IPS-15b (cell line): ENCODE measurements around the gene TCF20.

ENCODE experiments used
- H3K27me3 ChIP-seq: one replicate; pipeline ENCODE4 v1.6.1; 2013; ENCODE audit warnings: low read length; ENCODE audit not compliant: control insufficient read depth, insufficient read depth
- H3K36me3 ChIP-seq: one replicate; pipeline ENCODE4 v1.6.1; 2013; ENCODE audit warnings: low read length; ENCODE audit not compliant: control insufficient read depth, insufficient read depth
- H3K4me1 ChIP-seq: one replicate; pipeline ENCODE4 v1.6.1; 2013; ENCODE audit warnings: mild to moderate bottlenecking, low read length; ENCODE audit not compliant: control insufficient read depth, insufficient read depth
- H3K4me3 ChIP-seq: one replicate; pipeline ENCODE4 v1.5.1; 2013; ENCODE audit warnings: low read depth, low read length
- H3K9ac ChIP-seq: one replicate; pipeline ENCODE4 v1.6.1; 2013; ENCODE audit warnings: low read depth, mild to moderate bottlenecking, low read length
- H3K9me3 ChIP-seq: one replicate; pipeline ENCODE4 v1.6.1; 2013; ENCODE audit warnings: mild to moderate bottlenecking, low read length; ENCODE audit not compliant: control insufficient read depth, insufficient read depth

The TCF20 gene

DNA sequence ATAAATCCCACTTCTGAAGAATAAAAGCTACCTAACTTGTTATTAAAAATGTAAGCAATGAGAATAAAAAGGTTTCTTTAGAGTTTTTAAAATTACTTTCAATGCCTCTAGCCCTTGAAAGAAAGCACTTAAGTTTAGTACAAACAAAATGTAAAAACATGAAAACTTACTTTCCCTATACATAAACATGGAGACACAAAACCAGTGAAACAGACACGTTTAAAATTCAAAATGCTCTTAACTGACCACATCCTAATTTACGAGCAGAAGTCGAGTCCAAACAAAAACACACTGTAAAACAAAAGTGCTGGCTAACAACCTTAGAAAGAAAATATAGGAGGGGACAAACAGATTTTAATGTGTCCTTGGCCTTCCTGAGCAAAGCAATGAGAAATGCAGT lies 36.6 kb downstream of the TCF20 start:
- H3K9ac ChIP-seq: no peak overlapping the region
- no peaks in the 10 kb centered on the region for H3K27me3 ChIP-seq
- no peaks in the 10 kb centered on the region for H3K9me3 ChIP-seq

GRCh38 chr22:42231929-42232328 lies 38.5 kb downstream of the TCF20 start:
- H3K27me3 ChIP-seq: no peaks in the 10 kb centered on the region

More for the DNA sequence above, 36.6 kb downstream of the TCF20 start:
- H3K36me3 ChIP-seq: no peaks in the 10 kb centered on the region
- H3K4me1 ChIP-seq: peaks cover 5% of the 10 kb centered on the region
- no peak overlapping the region for H3K4me3 ChIP-seq

DNA sequence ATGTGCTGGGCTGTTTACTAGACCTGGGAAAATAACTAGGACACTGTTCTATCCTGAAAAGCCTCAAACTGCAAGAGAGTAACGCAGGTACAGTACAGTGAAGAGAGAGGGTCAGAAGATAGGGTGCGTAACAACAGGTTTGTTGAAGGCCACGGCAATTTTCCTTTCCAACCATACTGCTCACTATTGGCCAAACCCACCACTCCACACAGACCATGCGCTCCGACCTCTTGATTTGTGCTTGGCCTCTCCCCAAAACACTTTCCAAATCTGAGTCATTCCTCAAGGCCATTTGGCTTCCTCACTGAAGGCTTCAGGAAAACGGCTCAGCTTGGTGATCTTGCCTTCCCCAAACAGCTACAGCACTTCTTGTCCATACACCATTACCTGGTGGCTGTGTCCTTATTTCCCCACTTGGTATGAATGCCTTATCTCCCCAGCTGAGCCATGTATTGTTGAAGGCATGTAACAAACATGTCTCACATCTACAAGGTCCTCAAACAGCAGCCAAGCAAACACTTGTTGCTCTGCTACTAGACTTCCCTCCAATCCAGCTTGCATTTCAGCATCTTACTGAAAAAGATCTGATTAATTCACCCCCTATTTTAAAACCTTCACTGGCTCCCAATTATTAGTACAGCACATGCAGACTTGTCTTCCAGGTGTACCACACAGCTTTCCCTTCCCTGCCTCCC lies 40.9 kb downstream of the TCF20 start:
- no peak overlapping the region for H3K9ac ChIP-seq
- H3K9me3 ChIP-seq: no peaks in the 10 kb centered on the region
- no peak overlapping the region for H3K4me3 ChIP-seq
- peaks cover 2% of the 10 kb centered on the region for H3K4me1 ChIP-seq
- H3K36me3 ChIP-seq: no peaks in the 10 kb centered on the region
- H3K27me3 ChIP-seq: no peaks in the 10 kb centered on the region

More at GRCh38 chr22:42231929-42232328, 38.5 kb downstream of the TCF20 start:
- Histone ChIP-seq H3K4me3 (no peak overlapping the region), H3K4me1 (peaks cover 5% of the 10 kb centered on the region), H3K36me3 (no peaks in the 10 kb centered on the region), H3K9me3 (no peaks in the 10 kb centered on the region), H3K9ac (no peak overlapping the region)

DNA sequence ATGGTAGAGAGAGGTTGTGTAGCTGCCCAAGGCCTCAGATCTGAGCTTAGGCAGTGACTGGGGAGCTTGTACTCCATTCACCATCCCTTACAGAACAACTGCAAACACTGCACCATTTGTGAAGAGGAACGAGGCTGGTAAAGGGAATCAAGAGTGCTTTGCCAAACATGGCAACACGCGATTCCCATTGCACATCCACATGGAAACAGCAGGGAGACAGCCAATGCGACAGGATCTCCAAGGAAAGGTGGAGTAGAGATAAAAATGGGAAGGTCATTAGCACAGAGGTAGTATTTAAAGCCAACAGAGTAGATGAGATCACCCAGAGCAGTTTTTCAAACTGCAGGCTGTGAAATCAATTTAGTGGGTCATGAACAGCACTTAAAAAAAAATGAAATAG lies 42.0 kb downstream of the TCF20 start:
- H3K9ac ChIP-seq: no peak overlapping the region
- no peaks in the 10 kb centered on the region for H3K4me1 ChIP-seq
- no peaks in the 10 kb centered on the region for H3K27me3 ChIP-seq
- no peaks in the 10 kb centered on the region for H3K9me3 ChIP-seq
- H3K4me3 ChIP-seq: no peak overlapping the region
- no peaks in the 10 kb centered on the region for H3K36me3 ChIP-seq

GRCh38 chr22:42227435-42227834 lies 43.0 kb downstream of the TCF20 start:
- no peak overlapping the region for H3K9ac ChIP-seq
- no peaks in the 10 kb centered on the region for H3K27me3 ChIP-seq
- no peaks in the 10 kb centered on the region for H3K36me3 ChIP-seq
- H3K4me3 ChIP-seq: no peak overlapping the region
- H3K4me1 ChIP-seq: no peaks in the 10 kb centered on the region
- no peaks in the 10 kb centered on the region for H3K9me3 ChIP-seq

DNA sequence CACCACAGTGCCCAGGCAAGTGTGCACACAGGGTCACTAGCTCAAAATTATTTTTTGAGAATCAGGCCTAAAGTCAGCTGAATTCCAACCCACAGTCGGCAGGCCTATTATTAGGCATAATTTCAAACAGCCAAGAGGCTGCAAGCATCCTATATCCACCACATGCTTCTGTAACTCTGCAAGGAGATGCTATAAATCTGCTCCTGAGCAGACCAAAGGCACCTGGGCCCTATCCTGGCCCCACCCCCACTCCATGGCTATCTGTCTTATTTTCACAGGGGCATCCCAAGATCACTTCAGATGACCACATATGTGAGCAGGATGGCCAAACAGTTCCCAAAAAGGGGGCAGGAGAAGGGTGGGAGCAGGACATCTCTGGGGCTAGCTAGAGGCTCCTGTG lies 44.6 kb downstream of the TCF20 start:
- H3K27me3 ChIP-seq: no peaks in the 10 kb centered on the region
- H3K9me3 ChIP-seq: no peaks in the 10 kb centered on the region
- no peak overlapping the region for H3K9ac ChIP-seq
- no peaks in the 10 kb centered on the region for H3K4me1 ChIP-seq
- H3K36me3 ChIP-seq: no peaks in the 10 kb centered on the region
- no peak overlapping the region for H3K4me3 ChIP-seq

DNA sequence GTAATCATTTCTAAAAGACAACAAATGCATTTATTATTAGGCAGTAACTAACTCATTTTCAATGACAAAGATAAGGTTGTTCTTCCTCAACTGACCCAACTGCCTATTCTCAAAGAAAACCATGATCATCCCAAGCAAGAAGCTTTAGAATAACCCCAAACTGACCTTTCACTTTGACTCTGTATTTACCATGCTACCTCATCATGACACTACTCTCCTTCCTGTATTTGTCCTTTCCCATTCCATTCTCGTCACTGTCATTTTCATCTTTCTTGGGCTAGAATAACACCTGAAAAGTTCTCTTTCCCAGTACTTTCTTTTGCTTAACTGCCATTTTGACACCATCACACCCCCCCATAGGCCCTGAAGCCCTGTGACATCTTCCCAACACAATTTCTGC lies 48.3 kb downstream of the TCF20 start:
- Histone ChIP-seq H3K9me3 (no peaks in the 10 kb centered on the region), H3K4me1 (peaks cover 18% of the 10 kb centered on the region), H3K9ac (no peak overlapping the region), H3K27me3 (no peaks in the 10 kb centered on the region), H3K36me3 (no peaks in the 10 kb centered on the region), H3K4me3 (no peak overlapping the region)
